Eye (tissue), 1 donor: ENCODE data around the gene TNIK.
"Not testable (repeated sequence)": the region's sequence is repeated elsewhere in the genome, so short reads cannot be mapped to it uniquely, and the experiment has no call there.

Source experiments
- DNase-seq: peaks from one replicate; pipeline ENCODE4 v3.0.0-alpha.2; 2015

The TNIK gene

DNA sequence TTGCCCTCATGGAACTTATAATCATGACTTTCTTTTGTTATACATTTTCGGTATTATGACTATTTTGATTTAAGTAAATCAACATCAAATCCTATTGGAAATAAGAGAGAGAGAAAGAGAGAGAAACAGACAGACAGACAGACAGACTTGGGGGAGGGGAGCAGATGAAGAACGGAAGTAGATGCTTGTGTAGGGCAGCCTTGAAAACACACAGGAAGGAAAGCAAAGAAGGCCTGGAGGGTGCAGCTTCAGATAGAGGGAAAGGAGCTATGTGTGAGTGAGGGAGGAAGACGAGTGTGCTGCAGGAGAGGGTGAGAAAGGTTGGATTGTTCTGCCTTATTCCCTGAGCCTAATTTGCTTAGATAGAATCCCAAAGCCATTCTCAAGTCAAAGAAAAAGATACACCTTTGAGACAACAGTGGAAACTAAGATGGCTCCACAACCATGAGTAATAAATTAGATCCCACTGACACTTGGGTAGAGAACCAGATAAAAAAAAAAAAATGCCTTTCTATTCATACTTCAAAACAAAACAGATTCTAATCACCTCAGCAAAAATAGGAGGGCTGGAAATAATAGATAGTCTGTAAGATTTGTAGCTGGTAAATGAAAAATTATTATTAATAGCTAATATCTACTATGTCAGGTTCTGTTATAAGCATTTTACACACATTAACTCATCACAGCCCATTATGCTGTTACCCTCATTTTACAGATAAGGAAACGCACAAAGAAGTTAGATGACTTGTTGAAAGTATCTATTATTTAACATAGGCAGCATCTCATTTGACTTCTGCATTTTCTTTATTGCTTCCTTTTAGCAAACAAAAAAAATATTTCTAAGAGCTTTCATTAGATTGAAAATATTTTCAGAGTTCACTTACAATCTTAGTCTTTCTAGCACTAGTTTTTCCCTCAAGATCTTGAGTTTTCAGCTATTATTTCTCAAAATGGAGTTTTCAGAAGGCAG, 214.1 kb downstream of the TNIK start:
- DNase-seq: no peak

DNA sequence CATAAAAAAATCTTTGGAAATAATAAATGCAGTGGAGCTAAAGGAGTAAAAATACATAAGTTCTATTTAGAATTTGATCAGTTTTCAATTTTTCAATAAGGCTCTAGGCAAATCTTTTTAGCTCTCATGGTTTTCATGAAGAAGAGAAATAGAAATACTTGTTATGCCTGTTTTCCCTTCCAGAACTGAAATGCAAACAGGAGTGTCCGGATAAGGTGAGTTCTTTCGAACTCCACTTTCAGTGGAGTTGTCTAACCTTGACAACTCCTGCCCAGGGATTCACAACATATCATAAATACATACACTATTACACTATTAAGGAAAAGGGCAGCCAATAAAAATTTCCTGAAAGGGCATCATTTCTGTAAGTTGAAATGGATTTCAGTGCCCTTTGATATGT, 217.3 kb downstream of the TNIK start:
- no peak for DNase-seq

DNA sequence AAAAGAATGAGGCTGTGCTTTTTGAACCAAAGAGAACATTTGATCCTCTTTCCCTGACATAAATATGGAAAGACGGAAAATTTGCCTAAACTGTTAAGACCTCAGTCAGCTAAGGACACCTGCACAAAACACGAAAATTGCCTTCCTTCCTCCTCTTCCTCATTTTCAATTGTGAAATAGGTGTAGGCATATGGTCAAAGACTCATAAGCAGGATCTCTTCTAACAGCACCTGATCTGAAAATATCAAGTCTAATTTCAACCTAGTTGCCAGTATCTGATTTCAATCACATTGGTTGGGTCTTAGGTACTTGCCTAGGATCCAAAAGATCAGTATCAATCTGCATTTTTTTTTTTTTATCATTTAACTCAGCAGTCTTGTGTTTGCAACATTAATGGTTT, 218.0 kb downstream of the TNIK start:
- no peak for DNase-seq

GRCh38 chr3:171241655-171242054, 218.6 kb downstream of the TNIK start:
- DNase-seq: not testable (repeated sequence)

- DNase-seq: no peak
Observed at GRCh38 chr3:171240504-171240835, 219.7 kb downstream of the TNIK start.

DNA sequence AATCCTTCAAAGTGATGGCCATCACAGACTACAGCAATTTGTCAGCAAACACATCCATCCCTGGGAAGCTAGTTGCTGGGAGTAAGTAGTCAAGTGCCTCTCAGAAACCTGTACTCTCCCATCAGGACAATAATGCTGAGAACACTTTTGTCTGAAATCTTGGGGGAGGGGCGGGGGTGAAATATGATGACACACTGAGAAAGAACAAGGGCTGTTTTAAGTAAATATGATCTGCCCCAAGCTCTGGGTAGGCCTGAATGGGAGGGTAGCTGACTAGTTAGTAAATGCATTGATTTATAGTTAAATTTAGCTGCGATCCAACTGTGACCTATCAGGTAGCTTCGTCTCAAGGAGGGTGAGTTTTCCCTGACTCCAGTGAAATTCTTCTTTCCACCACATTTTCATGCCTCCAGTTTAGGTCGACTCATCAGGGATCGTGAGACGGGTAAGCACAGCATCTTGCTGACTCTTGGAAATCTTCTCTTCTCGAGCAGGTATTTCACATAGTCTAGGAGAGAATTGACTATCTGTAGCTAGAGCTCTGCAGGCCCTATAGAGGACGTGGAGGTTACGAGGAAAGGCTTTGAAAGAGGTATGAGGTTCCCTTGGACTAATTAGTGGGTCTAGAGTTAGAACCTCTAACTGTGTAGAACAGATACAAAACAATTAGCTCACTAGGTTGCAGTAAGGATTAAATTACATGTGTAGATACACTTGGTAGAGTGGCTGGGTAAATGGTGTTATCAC, 220.3 kb downstream of the TNIK start:
- no peak for DNase-seq

GRCh38 chr3:171237009-171237385, 223.2 kb downstream of the TNIK start:
- DNase-seq: no peak

DNA sequence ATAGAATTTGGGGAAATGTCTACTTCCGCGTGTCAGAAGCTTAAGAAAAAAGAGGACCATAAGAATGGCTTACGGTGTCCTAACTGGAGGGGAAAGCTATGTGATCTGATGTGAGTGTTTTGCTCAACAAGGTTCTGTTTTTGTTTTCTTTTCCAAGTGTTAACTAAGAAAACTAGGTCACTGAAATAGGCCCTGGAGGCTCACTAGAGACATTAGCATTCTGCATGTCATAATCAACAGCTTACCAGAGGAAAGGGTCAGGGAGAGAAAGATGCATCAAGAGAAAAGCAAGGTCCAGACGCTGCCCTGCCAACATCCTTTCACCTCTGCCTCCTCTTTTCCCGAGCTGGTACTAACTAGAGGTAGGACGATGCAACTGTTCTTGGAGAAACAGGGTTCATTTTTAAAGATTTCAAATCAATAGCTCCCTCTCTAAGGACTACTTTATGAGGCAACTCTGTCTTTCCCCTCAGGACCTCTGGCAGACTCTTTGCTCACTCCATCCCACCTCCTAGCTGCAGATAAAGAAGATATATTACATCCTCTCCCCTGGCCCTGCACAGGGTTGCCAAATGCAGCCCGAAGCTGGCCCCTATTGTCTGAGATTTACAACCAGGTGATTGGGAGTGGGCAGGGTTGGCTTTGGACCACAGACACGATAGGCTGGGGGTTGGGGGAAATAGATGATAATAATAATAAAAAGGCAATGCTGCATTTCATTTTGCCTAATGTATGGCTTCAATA, 223.8 kb downstream of the TNIK start:
- peak; percentile 10 for DNase-seq

DNA sequence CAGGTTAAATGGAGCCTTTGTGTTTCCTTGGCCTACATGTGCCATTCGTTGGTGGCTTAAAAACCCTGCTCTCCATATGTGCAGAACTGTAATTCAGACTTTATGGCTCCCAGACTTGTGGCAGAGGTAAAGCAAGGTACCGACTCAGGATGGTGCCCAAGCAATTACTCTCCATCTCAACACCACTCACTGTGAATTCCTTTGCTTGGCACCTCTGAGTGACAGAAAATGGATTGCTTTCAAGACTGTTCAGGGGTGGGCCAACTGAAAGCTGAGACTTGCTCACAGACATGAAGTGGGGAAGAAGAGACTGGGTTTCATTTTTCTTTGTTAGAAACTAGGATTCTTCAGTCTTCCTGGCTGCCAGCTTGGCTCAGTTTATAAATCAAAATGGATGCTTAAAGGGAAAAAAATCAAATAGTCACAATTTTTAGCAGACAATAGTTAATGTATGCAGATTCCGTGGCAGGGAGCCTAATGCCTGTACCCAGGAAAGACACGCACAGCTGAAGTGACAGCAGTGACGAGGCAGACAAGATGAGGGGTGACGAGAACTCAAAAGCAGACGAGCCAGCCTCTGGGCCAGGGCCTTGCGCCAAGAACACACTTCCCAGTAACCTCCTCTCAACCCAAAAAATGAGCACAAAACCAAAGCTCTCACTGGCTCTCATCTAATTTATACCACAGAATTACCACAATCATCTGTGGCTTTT, 225.8 kb downstream of the TNIK start:
- no peak for DNase-seq

DNA sequence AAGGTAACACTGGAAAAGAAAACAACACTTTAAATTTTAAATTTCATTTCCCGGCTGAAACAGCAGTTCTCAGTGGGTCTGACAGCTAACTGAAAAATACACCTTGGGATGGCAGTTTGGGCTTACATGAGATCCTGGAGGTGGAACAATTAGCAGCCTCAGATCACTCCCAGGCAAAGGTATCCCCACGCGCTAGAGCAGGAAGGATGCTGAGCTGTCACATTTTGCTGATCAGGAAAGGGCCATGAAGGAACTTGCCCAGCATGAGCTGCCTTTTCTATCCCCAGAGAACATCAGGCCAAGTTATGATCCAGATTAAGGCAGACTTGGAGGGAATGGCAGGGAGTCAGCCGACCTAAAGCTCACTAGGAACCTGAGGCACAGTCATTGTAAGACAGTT, 228.8 kb downstream of the TNIK start:
- DNase-seq: no peak

DNA sequence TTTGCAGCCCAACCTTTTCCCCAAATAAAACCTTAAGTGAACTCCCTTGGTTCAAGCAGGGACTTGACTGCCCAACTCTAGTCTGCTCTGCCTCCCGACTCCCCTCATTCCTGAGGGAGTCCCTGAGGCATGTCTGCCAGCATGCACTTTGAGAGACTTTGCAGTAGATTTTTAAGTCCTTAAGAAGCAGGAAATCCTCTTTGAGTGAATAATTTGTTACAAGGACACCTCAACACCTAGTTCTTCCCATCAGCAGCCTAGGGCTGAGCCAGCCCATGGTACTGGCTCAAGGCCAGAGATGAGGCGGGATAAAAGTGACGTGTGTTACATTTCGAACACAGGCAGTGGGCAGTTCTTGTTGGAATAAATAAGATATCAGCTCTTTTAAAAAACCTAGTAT, 229.3 kb downstream of the TNIK start:
- no peak for DNase-seq

- no peak for DNase-seq
Observed at GRCh38 chr3:171229173-171229572, 231.0 kb downstream of the TNIK start.

DNA sequence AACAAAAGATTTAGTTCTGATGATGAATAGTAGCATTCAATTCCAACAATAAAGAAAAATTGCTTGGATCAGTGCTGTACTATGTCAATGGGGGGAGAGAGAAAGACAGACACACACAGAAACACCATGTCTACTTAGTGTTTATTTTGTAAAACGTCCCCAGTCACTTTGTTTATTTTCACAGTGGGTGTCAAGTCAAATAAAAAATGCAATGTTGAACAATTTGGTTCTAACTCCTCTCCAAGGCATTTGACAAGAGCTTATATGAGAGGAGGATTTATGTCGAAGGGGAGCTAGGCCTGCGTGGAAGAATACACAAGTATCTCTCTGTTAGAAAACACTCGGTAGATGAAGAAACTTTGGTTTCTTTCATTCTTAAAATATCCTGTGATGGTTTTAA, 232.0 kb downstream of the TNIK start:
- no peak for DNase-seq

DNA sequence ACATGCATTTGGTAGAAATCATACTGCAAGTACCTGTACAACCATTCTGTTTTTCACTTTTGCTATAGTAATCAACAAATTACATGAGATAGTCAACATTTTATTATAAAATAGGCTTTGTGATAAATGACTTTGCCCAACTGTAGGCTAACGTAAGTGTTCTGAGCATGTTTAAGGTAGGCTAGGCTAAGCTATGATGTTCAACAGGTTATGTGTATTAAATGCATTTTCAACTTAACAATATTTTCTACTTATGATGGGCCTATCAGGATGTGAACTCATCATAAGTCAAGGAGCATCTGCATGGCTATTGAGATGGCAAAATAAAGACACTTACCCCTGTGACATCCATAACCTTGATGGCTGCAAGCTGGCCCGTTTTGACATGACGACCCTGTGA, 232.4 kb downstream of the TNIK start:
- DNase-seq: no peak

GRCh38 chr3:171227359-171227758, 232.8 kb downstream of the TNIK start:
- no peak for DNase-seq

- DNase-seq: no peak
Observed at GRCh38 chr3:171226794-171227193, 233.4 kb downstream of the TNIK start.

DNA sequence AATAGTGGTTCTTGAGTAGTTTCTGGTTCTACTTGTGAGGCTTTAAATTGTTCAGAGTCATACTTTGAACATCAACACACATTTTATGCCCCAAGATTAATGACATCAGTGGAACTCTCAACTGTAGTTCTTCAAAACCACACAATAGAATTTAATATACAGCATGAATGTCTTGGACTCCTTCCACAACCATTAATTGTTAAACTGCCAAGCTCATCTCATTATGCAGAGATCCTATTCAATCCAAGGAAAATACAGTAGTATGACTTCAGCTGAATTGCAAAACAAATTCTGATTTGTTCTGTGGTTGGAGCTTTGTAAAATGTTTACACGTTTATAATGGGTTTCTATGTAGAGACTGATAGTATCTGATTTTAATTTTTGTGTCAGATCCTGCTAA, 234.5 kb downstream of the TNIK start:
- no peak for DNase-seq

GRCh38 chr3:171225165-171225564, 235.0 kb downstream of the TNIK start:
- DNase-seq: no peak

GRCh38 chr3:171223396-171223795, 236.8 kb downstream of the TNIK start:
- no peak for DNase-seq

DNA sequence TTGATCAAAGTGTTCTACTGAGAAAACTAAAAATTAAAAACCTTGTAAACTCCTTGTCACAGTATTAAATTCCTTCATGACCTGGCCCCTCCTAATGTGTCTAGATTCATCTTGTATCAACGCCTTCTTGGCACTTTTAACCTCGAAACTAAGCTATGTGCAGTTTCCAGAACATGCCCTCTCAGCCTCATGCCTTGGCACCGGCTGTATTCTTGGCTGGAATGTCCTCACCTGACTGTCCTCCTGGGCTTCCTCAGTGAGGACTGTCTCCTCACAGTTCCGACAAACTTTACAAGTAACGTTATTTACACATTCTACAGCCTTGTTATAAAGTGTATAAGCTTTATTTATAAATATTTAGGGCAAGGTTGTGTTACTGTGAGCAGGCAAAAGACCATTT, 237.2 kb downstream of the TNIK start:
- no peak for DNase-seq

- no peak for DNase-seq
Observed at GRCh38 chr3:171221597-171221996, 238.6 kb downstream of the TNIK start.

DNA sequence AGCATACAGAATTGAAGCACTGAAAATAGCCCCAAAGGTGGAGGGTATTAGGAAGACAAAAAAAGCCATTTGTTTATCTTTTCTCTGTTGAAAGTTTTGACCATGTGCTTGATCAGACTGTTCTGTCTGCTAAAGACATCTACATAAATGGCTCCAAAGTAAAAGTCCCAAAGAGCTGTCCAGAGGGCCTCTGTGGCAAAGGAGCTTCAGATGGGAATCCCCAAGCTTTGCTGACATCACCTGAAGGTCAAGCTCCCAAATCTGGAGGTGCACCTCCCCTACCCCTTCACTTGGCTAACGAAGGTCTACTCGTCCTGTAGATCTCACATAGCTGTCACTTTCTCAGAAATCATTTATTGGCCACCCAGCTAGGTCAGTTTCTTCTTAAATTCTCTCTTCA, 239.1 kb downstream of the TNIK start:
- DNase-seq: no peak

DNA sequence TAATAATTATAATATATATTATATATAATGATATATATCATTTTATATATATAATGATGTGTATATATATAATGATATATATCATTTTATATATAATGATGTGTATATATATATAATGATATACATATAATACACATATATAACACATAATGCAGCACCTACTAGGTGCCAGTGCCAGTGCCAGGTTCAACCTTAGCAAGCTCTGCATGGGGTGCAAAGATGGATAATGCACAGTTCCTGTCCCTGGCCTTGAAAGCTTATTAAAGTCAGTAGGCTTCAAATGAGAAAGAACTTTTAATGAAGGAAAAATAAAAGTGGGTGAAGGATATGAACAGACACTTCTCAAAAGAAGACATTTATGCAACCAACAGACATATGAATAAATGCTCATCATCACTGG, 240.9 kb downstream of the TNIK start:
- no peak for DNase-seq
